SK-N-SH treated with all-trans-retinoic acid at 6 μM for 48 hours (cell line): ENCODE data around the gene CES3.

Experiments used
- ESRRG ChIP-seq: fragments of 250-450 bp; sonication (Bioruptor Pico); IDR thresholded peaks from 2 replicates; pipeline ENCODE4 v1.6.1; 2021; ENCODE audit warnings: mild to moderate bottlenecking
- GLIS3 ChIP-seq: fragments of 250-450 bp; sonication (Bioruptor Pico); IDR thresholded peaks from 2 replicates; pipeline ENCODE4 v1.5.0; 2020; ENCODE audit warnings: mild to moderate bottlenecking, moderate library complexity
- OSR1 ChIP-seq: fragments of 250-450 bp; sonication (Bioruptor Pico); IDR thresholded peaks from 2 replicates; pipeline ENCODE4 v1.8.0; 2022; ENCODE audit warnings: moderate library complexity, mild to moderate bottlenecking, inconsistent platforms
- RARB ChIP-seq: fragments of 250-450 bp; sonication (Bioruptor Pico); IDR thresholded peaks from 2 replicates; pipeline ENCODE4 v1.8.0; 2021; ENCODE audit warnings: mild to moderate bottlenecking, moderate library complexity
- SNAI2 ChIP-seq: fragments of 250-450 bp; sonication (Bioruptor Pico); IDR thresholded peaks from 2 replicates; pipeline ENCODE4 v1.5.0; 2020; ENCODE audit warnings: mild to moderate bottlenecking, moderate library complexity
- ZC3H10 ChIP-seq: fragments of 250-450 bp; sonication (Bioruptor Pico); IDR thresholded peaks from 2 replicates; pipeline ENCODE4 v1.5.1; 2021; ENCODE audit warnings: mild to moderate bottlenecking, moderate library complexity
- ZFP3 ChIP-seq: fragments of 250-450 bp; sonication (Bioruptor Pico); IDR thresholded peaks from 2 replicates; pipeline ENCODE4 v1.5.0; 2020; ENCODE audit warnings: mild to moderate bottlenecking, moderate library complexity
- ZFP30 ChIP-seq: fragments of 450-650 bp; formaldehyde crosslinking; IDR thresholded peaks from 2 replicates; pipeline ENCODE4 v1.5.0; 2022; ENCODE audit warnings: mild to moderate bottlenecking, moderate library complexity
- TF ChIP-seq, protein P1 (sequence below): fragments of 250-450 bp; sonication (Bioruptor Pico); IDR thresholded peaks from 2 replicates; pipeline ENCODE4 v1.8.0; 2020; ENCODE audit warnings: mild to moderate bottlenecking, moderate library complexity, borderline replicate concordance

DNA sequence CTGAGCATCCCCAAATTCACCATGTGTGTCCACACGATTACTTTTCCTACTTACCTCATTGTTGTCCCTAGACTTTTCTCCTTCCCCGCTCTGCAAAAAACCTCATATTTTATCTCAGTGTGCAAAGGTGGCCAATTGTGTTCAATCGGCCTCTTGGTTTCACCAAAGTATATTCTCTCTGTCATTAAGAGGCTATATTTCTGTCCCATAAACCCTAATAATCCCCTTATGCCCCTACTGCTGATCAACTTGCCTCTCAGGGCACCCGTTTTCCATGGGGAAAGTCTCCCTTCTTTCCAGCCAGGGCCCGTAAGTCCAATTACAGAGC is 14.1 kb upstream of the CES3 start:
- TF ChIP-seq GLIS3 (CRISPR knock-in tag), result no peak
- no peak for TF ChIP-seq RARB
- no peak for TF ChIP-seq SNAI2
- no peak for TF ChIP-seq ZFP30 (CRISPR knock-in tag)
- TF ChIP-seq ESRRG (CRISPR knock-in tag), result no peak
- TF ChIP-seq OSR1 (CRISPR knock-in tag), result no peak
- TF ChIP-seq ZC3H10 (CRISPR knock-in tag), result no peak
- TF ChIP-seq, protein P1, sequence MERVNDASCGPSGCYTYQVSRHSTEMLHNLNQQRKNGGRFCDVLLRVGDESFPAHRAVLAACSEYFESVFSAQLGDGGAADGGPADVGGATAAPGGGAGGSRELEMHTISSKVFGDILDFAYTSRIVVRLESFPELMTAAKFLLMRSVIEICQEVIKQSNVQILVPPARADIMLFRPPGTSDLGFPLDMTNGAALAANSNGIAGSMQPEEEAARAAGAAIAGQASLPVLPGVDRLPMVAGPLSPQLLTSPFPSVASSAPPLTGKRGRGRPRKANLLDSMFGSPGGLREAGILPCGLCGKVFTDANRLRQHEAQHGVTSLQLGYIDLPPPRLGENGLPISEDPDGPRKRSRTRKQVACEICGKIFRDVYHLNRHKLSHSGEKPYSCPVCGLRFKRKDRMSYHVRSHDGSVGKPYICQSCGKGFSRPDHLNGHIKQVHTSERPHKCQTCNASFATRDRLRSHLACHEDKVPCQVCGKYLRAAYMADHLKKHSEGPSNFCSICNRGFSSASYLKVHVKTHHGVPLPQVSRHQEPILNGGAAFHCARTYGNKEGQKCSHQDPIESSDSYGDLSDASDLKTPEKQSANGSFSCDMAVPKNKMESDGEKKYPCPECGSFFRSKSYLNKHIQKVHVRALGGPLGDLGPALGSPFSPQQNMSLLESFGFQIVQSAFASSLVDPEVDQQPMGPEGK (CRISPR knock-in tag), result no peak
- no peak for TF ChIP-seq ZFP3 (CRISPR knock-in tag)
